GM12874 (cell line): ENCODE data around the gene ATXN3.

Source experiments
- TF ChIP-seq, protein P1 (sequence below): IDR thresholded peaks from 2 replicates; pipeline ENCODE4 v1.5.1; 2011; ENCODE audit warnings: low read depth, mild to moderate bottlenecking, control low read depth, low read length, moderate library complexity; ENCODE audit not compliant: insufficient read depth

The ATXN3 gene

DNA sequence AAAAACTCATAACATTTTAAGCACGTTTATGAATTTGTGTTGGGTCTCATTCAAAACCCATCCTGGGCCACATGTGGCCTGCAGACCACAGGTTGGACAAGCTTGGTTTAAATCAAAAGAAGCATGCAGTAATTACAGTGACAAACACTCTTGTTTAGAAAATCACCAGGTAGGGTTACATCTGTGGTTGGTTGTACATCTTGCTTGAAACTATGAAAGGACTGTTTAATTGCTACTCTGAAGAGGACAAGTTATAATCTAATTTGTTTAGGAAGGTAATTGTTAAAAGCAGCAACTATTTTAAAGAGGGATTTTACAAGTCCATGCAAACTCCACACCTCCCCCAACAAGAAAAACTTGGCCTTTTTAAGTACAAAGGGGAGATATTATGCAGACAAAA, 70.5 kb downstream of the ATXN3 start:
- TF ChIP-seq, protein P1, sequence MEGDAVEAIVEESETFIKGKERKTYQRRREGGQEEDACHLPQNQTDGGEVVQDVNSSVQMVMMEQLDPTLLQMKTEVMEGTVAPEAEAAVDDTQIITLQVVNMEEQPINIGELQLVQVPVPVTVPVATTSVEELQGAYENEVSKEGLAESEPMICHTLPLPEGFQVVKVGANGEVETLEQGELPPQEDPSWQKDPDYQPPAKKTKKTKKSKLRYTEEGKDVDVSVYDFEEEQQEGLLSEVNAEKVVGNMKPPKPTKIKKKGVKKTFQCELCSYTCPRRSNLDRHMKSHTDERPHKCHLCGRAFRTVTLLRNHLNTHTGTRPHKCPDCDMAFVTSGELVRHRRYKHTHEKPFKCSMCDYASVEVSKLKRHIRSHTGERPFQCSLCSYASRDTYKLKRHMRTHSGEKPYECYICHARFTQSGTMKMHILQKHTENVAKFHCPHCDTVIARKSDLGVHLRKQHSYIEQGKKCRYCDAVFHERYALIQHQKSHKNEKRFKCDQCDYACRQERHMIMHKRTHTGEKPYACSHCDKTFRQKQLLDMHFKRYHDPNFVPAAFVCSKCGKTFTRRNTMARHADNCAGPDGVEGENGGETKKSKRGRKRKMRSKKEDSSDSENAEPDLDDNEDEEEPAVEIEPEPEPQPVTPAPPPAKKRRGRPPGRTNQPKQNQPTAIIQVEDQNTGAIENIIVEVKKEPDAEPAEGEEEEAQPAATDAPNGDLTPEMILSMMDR: no peak

DNA sequence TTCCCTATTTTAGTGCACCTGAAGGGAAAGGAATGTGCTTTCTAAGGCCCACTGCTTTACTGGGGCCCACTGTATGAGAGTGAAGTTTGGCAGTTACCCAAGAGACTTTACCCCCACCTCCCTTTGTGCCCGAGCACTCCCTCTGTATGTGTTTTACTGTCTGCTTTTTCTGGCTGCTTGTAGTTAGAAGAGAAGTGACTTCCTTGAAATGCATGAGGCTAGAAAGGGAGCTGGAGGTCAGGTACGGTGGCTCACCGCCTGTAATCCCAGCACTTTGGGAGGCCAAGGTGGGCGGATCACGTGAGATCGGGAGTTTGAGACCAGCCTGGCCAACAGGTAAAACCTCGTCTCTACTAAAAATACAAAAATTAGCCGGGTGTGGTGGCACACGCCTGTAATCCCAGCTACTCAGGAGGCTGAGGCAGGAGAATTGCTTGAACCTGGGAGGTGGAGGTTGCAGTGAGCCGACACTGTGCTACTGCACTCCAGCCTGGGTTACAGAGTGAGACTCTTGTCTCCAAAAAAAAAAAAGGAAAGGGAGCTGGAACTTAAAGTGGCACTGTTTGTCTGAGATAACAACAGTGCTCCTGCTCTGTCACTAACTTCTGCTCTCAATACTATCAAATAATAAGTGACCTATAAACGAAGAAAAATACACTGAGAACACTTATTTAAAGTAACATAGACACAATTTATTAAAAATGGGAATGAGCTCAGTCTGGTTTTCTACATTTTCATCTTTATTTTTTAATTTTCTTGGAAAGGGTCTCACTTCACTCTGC, 72.3 kb downstream of the ATXN3 start:
- TF ChIP-seq, protein P1: no peak

DNA sequence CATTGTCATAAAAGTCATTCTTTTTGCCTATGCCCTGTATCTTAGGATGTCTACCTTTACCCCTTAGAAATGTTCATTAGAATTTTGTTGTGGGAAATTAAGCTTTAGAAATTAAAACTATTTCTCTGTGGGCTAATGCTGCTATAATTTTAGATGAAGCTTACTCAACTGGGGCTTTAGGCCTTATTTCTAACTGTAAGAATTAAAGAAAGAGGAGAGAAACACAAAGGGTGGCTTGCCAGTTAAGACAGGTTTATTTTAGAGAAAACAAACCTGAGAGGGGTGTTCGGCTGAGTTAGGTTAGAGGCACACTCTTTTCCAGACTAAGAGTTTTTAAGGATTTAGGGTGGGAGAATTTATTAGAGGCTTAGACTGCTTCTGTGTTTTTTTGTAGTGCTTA, 72.9 kb downstream of the ATXN3 start:
- TF ChIP-seq, protein P1: no peak

DNA sequence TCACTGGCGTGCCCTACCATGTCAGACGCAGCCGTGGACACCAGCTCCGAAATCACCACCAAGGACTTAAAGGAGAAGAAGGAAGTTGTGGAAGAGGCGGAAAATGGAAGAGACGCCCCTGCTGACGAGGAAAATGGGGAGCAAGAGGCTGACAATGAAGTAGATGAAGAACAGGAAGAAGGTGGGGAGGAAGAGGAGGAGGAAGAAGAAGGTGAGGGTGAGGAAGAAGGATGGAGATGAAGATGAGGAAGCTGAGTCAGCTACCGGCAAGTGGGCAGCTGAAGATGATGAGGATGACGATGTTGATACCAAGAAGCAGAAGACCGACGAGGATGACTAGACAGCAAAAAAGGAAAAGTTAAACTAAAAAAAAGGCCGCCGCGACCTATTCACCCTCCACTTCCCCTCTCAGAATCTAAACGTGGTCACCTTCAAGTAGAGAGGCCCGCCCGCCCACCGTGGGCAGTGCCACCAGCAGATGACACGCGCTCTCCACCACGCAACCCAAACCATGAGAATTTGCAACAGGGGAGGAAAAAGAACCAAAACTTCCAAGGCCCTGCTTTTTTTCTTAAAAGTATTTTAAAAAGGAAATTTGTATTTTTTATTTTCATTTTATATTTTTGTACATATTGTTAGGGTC, 79.7 kb downstream of the ATXN3 start:
- TF ChIP-seq, protein P1: no peak

DNA sequence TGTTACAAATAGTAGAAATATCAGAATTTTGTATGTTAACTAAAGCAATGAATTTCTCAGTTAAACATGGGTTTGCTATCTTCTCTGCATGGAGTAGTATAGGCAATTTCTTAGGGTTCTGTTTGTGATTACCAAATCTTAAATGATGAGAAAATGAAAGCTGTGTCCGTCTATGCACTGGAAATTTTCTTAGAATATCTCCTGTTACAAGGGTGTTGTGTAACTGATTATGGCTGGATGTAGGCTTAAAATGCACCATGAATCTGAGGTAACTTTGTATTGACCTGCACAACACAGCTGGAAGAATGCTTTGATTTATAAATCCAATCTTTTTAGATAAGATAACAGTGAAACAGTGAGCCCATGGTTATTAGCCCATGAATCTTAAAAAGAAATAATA, 84.3 kb downstream of the ATXN3 start:
- TF ChIP-seq, protein P1: no peak

DNA sequence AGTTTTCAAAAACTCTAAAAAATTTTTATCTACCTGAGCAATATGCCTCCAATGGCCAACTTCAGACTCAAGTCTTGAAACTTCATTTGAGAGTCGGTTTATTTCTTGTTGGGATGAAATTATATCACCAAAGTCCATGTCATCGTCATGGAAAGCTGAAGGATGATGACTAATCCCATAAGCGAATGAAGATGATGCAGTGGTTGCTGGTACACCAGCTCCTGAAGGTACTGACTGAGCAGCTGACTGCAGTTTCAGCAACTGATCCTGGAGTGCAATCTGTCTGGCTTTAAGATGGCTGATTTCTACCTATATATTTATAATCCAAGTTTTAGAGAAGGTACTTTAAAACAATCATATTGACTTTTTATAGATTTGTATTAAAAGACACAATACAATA, 84.9 kb downstream of the ATXN3 start:
- TF ChIP-seq, protein P1: no peak

DNA sequence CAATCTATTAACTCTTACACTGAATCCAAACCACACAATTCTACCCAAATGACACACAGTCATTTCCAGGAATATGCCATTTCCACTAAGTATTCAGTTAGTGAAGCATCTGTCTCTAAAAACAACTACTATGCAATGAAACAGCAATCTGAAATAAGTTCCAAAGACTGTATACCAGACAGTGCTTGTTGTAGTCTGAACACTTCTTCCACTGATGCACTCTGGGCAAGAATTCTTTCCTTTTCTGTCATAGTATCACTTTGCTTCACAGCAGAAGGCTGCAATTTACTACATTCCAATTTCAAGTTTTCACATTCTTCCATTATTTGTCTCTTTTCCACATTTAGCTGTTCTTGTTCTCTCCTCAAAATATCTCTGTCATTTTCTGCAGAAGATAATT, 92.3 kb downstream of the ATXN3 start:
- TF ChIP-seq, protein P1: no peak
